ENCODE results near the gene CPTP.

DNA sequence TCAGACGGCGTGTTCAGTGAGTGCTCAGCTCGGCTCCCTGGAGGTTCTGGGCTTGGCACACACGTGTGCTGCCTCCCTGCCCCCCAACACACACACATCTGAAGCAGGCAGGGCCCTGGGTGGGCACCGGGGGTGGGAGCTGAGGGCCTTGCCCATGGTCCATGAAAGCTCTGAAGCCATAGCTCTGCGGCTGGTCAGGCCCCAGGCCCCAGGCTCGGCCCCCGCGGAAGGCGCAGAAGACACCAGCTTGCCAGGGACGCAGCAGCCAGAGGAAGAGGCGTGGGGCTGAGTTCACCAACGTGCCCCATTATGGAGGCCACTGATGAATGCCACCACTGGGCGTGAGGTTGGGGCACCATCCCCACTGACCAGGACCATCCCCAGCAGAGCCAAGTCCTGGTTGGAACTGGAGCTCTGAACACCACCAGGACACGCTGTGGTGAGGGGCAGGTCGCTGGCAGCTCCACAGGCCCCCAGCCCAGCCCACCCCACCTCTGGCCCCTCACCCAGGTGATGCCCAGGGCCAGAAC is 46.2 kb downstream of the CPTP start:
- TF ChIP-seq, protein P1, sequence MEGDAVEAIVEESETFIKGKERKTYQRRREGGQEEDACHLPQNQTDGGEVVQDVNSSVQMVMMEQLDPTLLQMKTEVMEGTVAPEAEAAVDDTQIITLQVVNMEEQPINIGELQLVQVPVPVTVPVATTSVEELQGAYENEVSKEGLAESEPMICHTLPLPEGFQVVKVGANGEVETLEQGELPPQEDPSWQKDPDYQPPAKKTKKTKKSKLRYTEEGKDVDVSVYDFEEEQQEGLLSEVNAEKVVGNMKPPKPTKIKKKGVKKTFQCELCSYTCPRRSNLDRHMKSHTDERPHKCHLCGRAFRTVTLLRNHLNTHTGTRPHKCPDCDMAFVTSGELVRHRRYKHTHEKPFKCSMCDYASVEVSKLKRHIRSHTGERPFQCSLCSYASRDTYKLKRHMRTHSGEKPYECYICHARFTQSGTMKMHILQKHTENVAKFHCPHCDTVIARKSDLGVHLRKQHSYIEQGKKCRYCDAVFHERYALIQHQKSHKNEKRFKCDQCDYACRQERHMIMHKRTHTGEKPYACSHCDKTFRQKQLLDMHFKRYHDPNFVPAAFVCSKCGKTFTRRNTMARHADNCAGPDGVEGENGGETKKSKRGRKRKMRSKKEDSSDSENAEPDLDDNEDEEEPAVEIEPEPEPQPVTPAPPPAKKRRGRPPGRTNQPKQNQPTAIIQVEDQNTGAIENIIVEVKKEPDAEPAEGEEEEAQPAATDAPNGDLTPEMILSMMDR (IDR thresholded peaks at IDR 0.05) = no peak
- no peak for TF ChIP-seq POLR2A (IDR thresholded peaks at IDR 0.05)
